Stimulated activated CD8-positive, alpha-beta memory T cell treated with anti-CD3 and anti-CD28 coated beads, Interleukin-15, amount 100 ng/mL, for 24 hours (primary cell): Measurements from ENCODE around the gene WWTR1.

Experiments
- DNase-seq: peaks from one replicate; pipeline ENCODE4 v3.0.0-alpha.2; 2020; ENCODE audit warnings: low read depth

Gene WWTR1

DNA sequence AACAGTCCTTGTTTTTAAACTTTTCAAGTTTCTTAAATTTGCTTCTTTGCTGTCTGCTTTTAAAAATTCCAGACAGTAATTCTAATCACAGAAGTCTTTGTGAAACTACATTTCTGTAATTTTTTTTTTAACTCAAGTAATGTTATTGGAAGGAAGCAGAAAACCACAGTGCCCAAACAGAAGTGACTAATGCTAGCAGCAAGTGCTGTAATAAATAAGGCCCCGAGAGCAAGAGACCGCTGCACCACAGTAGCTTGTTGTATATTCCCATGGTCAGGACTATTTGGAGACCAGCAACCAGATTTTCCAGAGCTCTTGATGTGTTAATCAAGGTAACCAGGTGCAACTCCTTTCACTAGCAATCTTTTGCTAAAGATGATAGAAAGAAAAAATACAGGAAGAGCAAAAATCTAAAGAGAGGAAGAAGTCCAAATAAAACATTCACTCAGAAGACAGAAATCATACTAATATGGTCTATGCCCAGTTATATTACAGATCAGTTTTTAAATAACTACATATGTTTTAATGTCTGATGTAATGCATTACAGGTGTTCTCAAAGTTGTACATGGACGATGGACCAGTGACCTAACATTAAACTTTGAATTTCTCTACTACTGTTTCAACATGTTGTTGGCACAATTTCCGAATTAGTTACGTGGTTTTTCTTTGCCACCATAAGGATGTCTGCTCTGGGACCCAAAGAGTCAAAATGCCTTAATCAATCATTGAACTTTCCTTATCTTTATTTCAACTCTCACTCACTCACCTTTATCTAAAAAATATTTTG, 36.4 kb downstream of the WWTR1 start:
- no peak for DNase-seq

DNA sequence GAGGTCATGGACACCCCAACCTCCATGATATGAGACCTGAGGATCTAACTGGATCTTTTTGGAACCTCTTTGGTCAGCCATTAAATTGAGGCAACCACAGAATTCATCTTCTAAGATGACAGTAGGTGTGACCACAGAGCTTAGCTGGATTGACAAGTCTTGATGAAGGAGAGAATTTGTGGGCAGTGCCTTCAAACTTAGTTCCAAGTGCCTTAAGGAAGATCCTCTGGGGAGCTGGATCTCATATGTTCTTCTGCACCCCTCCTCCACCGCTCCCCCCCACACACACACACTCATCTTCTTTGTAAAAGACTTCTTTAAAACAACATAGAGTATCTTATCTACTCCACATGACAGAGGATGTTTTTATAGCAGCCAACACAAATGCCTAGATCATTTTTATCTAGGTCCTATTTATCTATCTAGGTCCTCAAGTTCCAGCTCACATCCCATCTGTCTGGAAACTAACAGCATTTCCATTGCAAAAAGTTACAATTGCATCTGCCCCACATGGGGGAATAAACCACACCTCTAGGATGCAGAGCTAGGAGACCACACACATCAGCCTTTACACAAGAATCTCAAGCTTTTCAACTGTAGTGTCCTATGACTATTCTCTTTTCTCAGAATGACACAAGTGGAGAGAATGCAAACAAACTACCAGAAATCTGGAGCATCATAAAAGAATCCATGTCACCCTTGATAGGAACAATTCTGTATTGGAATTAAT, 37.4 kb downstream of the WWTR1 start:
- no peak for DNase-seq

DNA sequence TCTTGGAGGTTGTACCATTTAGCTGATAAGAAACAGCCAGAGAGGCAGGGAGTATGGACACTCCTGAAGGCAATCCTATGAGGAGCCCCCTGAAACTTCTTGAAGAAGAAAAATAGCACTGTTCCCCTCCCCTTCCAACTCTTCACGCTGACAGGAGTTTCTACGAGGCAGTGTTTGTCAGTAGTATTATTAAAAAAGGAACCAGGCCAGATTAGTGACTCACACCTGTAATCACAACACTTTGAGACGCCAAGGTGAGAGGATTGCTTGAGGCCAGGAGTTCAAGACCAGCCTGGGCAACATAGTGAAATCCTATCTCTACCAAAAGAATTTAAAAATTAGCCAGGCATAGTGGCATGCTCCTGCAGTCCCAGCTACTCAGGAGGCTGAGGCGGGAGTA, 38.7 kb downstream of the WWTR1 start:
- no peak for DNase-seq

DNA sequence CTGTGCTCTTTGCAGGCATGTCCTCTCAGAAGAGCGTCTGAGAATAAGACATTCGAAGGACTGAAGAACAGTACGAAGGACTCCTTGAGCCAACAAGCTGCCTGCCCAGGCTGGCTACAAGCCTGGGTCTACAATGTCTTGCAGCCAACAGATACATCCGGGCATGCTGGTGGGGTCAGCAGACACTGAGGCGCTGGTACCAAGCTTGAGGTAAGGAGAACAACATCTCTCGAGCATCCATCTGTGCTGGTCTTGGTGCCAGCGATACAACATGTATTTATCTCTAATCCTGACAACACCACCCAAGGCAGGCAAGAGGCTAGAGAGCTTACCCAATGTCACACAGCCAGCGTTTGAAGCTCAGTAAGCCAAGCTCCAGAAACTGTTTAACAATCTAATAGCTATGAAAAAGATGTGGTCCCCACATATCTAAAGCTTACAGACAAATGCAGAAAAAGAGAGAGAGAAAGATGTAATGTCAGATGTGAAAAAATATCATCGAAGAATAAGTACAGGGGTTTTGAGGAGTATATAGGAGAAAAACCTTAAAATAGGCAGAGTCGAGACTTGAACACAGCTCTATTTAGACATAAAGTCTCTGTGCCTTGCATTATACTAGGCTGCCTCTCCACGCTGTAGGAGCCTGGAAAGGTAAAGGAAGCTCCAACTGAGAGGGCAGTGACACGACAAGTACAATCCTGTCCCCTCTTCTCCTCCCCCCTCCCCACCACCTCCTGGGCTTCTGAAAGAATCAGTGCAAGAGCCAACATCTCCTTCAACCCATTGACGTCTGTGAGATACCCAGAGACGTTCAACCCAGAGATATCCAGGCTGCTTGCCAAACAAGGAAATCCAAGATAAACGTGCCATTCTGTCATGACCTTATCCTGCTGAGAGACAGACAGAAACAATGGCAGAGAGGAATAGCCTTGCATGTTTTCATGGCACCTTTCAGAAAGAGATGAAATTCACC, 39.4 kb downstream of the WWTR1 start:
- DNase-seq = no peak

DNA sequence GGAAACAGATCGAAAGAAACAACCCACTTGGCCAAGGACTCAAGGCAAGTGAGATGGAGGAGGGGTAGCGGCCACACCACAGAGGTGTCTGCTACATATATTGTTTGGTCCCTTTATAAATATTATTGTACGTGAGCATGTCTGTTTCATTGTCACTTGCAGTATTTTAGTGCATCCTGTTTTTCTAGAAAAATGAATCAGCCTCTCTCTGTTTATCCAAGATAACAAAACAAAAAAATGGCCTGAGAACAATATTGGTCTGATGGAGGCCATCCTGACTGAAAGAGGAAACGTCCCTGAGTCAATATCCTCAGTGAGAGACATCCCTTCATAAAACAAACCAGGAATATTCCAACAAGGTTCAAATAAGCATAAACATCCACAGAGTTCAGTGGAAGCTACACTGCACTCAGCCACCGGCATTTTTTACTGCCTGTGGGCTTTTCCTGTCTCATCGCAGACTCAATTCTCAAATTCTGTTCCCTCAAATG, 42.0 kb downstream of the WWTR1 start:
- DNase-seq = no peak

DNA sequence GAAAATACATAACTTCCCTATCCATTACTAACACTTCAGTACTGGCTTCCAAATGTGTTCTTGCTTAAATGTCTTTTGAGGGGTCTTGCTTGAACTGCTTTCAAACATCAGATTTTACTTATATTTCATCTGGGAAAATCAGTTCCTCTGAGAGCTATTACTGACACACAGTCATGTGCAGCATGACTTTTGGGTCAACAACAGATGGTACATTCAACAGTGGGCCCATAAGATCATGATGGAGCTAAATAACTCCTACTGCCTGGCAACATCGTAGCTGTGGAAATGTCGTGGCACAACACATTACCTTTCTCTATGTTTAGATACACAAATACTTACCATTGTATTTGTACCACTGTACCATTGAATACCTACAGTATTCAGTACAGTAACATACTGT, 43.8 kb downstream of the WWTR1 start:
- no peak for DNase-seq

DNA sequence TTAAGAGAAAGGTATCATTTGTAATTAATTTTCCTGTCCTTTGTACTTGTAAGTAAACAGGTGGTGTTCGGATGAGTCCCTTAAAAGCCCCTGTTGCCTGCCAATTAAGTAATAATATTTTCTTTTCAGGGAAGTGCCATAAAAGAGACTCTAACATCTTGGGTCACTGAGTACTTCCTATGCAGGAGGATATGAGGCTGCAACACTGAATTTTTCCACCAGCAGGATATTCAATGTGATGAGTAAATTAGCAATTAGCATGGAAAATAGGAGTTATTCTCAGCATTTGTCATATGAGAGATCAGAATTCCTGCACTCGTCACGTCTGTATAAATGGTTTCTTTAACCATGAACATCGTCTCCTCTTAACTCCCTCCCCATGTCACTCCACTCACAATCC, 45.4 kb downstream of the WWTR1 start:
- DNase-seq = no peak

DNA sequence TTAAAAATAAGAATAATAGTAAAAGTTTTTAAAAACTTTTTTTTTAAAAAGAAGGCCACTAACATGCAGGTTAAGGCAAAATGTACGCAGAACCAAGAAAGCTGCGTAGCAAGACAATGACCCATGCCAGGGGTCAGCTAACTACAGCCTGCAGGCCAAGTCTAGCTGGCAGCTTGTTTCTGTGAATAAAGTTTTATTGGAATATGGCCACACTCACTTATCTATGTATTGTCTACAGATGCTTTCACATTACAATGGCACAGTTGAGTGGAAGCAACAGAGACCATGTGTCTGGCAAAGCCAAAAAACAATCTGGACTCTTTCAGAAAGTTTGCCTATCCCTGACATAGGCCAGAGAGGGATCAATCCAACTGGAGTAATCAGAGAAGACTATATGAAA, 46.7 kb downstream of the WWTR1 start:
- DNase-seq = no peak

DNA sequence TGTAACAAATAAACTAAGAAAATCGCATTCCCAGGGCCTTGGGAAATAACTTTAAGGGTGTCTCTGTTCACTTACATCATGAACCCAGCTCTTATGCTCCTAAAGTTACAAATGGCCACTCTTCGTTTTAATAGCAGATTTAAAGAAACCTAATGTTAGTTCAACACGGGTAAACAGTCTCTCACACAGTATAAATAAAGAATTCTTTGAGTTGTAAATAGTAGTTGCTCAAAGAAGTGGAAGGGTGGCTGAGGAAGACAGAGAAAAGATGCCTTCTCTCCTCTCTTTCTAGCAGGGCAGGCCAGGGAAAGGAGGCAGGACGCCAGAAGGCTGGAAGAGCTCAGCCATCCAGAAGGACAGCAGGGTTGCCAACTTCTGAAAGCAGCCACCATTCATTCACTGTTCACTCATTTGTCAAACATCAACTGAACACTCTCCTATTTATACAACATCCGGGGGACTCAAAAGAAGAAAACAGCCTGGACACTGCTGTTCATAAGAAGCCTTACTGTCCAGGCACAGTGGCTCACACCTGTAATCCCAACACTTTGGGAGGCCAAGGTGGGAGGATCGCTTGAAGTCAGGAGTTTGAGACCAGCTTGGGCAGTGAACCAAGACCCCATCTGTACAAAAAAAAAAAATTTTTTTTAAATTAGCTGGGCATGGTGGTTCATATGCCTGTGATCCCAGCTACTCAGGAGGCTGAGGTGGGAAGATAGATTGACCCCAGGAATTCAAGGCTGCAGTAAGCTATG, 47.3 kb downstream of the WWTR1 start:
- DNase-seq = no peak

DNA sequence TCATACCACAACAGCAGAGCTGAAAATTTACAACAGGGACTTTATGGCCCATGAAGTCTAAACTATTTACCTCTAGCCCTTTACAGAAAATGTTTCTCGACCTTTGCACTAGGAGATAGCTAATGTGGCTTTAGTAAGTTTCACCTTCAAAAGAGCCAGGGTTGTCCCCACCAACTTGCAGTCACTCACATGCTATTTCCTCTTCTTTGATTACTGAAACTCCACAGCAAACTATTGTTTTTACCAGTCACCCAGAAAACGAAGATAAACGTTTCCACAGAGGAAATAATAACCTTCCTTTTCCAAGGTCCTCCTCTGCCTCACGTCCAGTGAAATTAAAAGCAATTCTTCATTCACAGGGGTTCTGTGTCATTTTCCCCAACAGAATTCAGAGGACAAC, 48.2 kb downstream of the WWTR1 start:
- no peak for DNase-seq

DNA sequence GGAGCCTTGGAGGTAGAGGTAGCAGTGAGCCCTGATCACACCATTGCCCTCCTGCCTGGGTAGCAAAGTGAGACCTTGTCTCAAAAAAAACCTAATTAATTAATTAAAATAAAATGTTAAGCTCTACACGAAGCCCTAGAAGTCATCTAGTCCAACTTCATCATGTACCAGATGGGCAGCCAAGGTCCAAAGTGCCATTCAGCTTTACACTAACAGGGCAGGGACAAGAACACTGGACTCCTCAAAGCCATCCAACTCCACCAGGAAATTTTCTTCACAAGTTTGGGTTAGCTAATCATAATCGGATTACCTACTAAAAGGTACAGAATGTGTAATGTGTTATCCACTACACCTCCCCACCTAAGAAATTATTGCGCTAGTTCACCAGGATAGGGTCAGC, 48.8 kb downstream of the WWTR1 start:
- no peak for DNase-seq

DNA sequence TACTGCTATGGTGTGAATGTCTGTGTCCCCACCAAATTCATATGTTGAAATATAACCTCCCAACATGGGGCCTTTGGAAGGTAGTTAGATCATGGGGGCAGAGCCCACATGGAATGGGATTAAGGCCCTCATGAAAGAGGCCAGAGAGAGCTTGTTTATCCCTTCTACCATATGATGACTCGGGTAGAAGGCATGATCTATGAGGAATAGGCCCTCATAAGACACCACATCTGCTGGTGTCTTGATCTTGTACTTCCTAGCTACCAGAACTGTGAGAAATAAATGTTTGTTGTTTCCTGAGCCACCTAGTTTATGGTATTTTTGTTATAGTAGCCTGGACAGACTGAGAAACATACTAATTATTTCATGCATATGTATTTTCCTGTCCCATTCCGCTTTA, 51.9 kb downstream of the WWTR1 start:
- DNase-seq = no peak

DNA sequence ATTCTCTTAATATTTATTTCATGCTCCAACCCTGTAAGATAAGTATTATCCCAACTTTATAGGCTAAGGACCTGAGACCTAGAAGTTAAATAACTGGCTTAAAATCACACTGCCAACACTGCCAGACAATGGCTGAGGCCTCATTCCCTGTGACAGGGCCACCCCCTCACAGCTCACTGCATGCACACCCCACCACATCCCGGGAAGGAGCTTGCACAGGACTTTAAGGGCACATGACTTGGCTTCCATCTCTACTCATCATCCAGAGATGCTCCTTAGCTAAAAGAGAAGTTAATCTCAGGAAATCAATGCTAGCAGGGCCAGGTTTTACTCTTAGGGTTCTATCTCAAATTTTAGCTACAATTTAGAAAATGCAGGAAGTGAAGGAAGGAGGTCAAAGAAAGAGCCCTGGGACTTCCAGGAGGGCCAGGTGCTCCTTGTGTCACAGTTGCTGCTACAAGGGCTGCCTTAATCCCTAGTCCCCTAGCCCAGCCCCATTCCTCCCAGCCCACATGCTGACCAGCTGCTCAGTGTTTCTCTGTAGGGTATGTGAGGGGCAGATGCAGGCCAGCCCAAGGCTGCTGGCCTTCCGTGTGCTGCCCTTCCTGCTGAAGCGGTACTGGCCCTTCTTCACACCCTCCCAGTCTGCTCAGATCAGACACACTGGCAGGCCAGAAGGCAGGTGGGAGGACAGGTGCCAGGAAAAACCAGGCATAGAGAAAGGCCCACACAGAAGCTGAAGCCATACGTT, 53.5 kb downstream of the WWTR1 start:
- no peak for DNase-seq

DNA sequence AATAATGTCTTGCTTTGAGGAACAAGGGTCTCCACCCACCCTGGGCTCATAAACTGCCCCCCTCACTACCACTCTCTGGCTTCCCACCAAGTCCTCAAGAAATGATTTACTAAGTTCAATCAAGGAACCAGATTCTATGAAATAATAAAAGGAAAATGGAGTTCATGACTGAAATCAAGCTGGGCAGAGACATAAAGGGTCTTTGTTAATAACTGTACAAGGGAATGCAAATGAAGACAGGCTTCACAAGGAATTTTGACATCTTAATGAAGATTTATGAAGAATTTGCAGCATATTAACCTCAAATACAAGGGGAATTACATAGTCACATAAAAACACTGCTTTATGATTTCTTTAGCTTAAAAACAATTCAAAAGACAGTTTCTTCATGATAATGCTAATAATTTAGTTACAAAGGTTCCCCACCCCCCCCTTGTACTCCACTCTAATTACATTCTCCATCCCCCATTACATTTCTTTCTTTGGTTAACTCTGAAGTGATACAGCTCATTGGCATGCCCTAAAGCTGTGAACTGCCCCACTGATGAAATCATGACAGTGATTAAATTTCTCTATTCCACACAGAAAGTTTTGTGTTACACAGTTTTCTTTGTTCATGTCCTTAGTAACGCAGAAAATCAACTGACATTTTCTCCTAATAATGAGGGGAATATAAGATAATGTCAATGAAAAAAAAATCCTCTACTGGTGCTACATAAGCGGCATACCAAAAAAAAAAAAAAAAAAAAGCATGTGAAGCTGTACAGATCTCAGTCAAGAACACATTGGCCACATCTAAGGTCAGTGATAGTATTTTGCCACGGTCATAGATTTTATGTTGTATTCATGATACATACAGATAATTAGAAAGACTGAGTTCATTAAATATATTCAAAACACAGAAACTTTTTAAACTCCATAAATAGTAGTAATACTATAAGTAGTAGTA, 54.4 kb downstream of the WWTR1 start:
- DNase-seq = no peak

DNA sequence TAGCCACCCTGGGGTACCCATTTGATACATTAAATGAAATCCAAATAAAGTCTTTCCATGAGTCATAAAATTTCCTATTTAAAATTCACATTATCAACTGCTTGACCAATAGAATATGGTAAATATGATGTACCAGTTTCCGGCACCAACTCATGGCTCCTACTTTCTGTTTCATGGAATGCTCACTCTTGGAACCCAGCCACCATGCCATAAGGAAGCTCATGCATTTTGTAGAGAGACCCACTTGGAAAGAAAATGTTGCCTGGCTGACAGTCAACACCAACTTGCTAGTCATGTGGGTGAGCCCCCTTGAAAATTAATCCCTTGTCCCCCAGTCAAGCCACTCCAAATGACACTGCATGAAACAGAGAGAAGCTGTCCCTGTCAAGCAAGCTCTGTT, 57.2 kb downstream of the WWTR1 start:
- DNase-seq = no peak

DNA sequence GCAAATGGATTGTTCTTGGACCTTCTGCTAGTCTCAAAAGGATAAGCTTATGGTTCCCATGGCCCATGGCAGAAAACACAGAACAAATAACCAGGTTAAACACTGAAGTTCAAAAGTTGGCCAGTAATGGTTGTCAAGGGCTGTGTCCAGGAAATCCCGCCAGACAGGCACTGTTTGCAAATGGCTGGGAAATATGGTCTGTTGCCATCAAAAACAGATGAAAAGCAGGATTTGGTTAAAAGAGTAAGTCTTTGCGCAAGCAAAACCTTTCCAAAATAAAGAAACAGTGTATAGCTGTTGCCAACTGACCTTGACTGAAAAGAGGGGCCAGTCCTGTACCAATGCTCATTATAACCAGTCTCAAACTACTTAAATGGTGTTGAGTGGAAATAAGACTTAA, 58.6 kb downstream of the WWTR1 start:
- no peak for DNase-seq

DNA sequence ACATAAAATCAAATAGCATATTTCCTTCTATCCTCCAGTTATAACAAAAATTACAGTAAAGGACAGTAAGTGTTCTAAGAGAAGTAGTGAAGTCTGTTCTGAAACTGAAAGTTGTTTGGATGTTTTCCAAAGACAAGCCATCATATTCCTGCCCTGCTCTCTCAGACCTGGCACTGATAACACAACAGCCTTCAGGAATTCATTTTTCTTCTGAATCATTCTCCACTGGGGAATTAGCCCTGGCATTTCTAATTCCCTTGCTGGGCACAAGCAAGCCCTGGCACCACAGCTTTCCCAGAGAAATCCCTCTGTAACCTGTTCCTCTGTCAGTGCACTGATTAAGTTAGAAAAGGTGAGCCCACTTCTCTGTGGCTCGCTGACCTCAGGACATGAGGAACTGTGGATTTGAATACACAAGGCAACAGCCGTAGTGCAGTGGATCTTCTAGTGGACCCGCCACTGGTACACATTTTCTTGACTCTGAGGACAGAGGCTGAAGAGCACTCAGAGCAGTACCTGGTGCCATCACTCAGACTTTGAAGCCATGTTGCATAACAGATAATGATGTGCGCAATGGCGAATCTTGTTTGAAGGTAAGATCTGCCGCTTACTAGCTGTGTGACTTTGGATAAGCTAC, 61.6 kb downstream of the WWTR1 start:
- no peak for DNase-seq

DNA sequence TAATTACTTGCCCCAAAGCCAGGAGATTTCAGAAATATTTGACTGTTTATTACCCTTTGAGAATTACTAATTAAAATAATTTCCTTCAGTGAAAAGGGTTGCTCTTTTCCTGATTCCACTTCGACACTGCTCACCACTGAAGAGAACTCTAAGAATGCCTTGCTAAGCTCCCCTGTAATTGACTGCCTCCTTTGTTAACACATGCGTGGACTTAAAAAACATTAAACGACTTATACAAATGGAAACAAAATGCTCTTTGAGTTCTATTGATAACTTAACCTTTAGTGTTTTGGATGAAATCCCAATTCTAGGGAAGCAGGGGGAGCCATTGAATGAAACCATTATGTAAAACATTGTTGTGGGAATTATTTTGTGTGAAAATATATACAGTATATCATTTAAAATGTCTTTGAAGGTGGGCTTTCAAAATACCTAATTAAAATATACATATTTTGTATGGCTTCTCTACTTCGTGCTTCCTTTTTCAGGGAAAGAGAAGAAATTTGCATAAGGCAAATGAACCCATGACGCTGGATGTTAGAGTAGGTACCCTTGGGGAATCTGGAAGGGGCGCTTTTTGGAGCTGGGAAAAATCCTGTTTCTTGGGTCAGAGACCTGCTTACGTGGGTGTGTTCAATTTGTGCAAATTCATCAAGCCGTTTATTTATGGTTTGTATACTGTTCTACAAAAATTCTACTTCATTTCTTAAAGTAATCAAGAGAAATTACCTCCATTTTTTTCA, 64.2 kb downstream of the WWTR1 start:
- no peak for DNase-seq
